ENCODE measurements around the gene POPDC2.

GRCh38 chr3:119669906-119670570 is 9.6 kb upstream of the POPDC2 start:
- TF ChIP-seq CTCF (IDR thresholded peaks at IDR 0.05; ENCODE audit: insufficient read depth, low read depth, low read length) (no peak), EZH2 (IDR thresholded peaks at IDR 0.05; ENCODE audit: insufficient read depth, low read length) (no peak)

Measured in astrocyte (in vitro differentiated cells and primary cell).